LNCAP (cell line): Measurements from ENCODE around the gene CAPN15.

Experiments
- CTCF ChIP-seq: fragments of 450-650 bp; IDR thresholded peaks from 2 replicates; pipeline ENCODE4 v1.5.1; 2017; ENCODE audit warnings: mild to moderate bottlenecking

CAPN15 gene

GRCh38 chr16:526181-527014, 1.1 kb upstream of the CAPN15 start:
- no peak for TF ChIP-seq CTCF

- TF ChIP-seq CTCF = no peak
Measured at GRCh38 chr16:528111-529011, 849 bp downstream of the CAPN15 start.

GRCh38 chr16:529012-529575, 1.6 kb downstream of the CAPN15 start:
- no peak for TF ChIP-seq CTCF

GRCh38 chr16:530111-530817, 2.8 kb downstream of the CAPN15 start:
- TF ChIP-seq CTCF = no peak

- no peak for TF ChIP-seq CTCF
Measured at GRCh38 chr16:531494-532125, 4.1 kb downstream of the CAPN15 start.

GRCh38 chr16:533391-534123, 6.0 kb downstream of the CAPN15 start:
- TF ChIP-seq CTCF = no peak
